AG04449 (cell line): ENCODE results near the gene ROBO1.

Experiments used
- CTCF ChIA-PET: fragments of 350-600 bp; formaldehyde crosslinking; extraction: SDS; loops from one replicate; lab custom pipeline; 2021; ENCODE audit warnings: antibody characterized with exemption; lab: Yijun Ruan, JAX
- POLR2A ChIA-PET: fragments of 400-600, 350-600 bp; formaldehyde crosslinking; extraction: SDS; loops from one replicate; lab custom pipeline; 2020; ENCODE audit warnings: antibody characterized with exemption, inconsistent platforms; lab: Yijun Ruan, JAX
- DNase-seq: peaks from one replicate; pipeline ENCODE4 v3.0.0-alpha.2; 2010; ENCODE audit warnings: low read depth, low spot score
- H3K4me3 ChIP-seq: 2 replicates; pipeline ENCODE4 v1.5.1; 2011; ENCODE audit warnings: low read depth, mild to moderate bottlenecking, control low read depth, low read length
- CTCF ChIP-seq: IDR thresholded peaks from one replicate; pipeline ENCODE4 v1.5.1; 2011; ENCODE audit warnings: mild to moderate bottlenecking, moderate library complexity, low read length, control low read depth, inconsistent platforms; ENCODE audit not compliant: insufficient read depth; ENCODE audit errors: missing control alignments

Gene ROBO1

GRCh38 chr3:78880603-78881461, 887.0 kb downstream of the ROBO1 start:
- DNase-seq = no peak
- no peak overlapping the region for H3K4me3 ChIP-seq
- no peak for TF ChIP-seq CTCF
- CTCF ChIA-PET = interaction anchor here (1.0 to 1.1 kb wide), 3 partner anchors 20 to 138 kb away, joined by 3 to 4 read pairs (median 3); no protein-coding TSS in a partner anchor
- POLR2A ChIA-PET = no interaction called here

- CTCF ChIA-PET = no interaction called here
- no peak overlapping the region for H3K4me3 ChIP-seq
- no peak for TF ChIP-seq CTCF
- no peak for DNase-seq
- POLR2A ChIA-PET = interaction anchor here (0.6 kb wide), 1 partner anchor 42 kb away, joined by 3 read pairs; no protein-coding TSS in a partner anchor
Measured at GRCh38 chr3:78879295-78879860, 888.4 kb downstream of the ROBO1 start.

- TF ChIP-seq CTCF = no peak
- POLR2A ChIA-PET = no interaction called here
- DNase-seq = no peak
- no peak overlapping the region for H3K4me3 ChIP-seq
- CTCF ChIA-PET = no interaction called here
Measured at GRCh38 chr3:78878789-78879188, 889.0 kb downstream of the ROBO1 start.

GRCh38 chr3:78878011-78878410, 889.8 kb downstream of the ROBO1 start:
- DNase-seq = no peak
- H3K4me3 ChIP-seq = no peak overlapping the region
- POLR2A ChIA-PET = no interaction called here
- no peak for TF ChIP-seq CTCF
- CTCF ChIA-PET = no interaction called here

- DNase-seq = no peak
- ChIA-PET CTCF (no interaction called here), POLR2A (no interaction called here)
- no peak overlapping the region for H3K4me3 ChIP-seq
- TF ChIP-seq CTCF = no peak
Measured at GRCh38 chr3:78875851-78876250, 891.9 kb downstream of the ROBO1 start.

GRCh38 chr3:78875436-78875835, 892.4 kb downstream of the ROBO1 start:
- DNase-seq = no peak
- ChIA-PET CTCF (no interaction called here), POLR2A (no interaction called here)
- no peak overlapping the region for H3K4me3 ChIP-seq
- no peak for TF ChIP-seq CTCF
